Measurements from ENCODE around the gene BICRA. TPM values are rescaled to one million over a fixed set of nuclear protein-coding genes. Genes with fewer than 3 reads are reported as not detected.
"Not testable (repeated sequence)": the region's sequence is repeated elsewhere in the genome, so short reads cannot be mapped to it uniquely, and the experiment has no call there.

BICRA gene
- total RNA-seq, 4 donors from 2014 or later = 10.7 to 33.6 (median 22.9) TPM

DNA sequence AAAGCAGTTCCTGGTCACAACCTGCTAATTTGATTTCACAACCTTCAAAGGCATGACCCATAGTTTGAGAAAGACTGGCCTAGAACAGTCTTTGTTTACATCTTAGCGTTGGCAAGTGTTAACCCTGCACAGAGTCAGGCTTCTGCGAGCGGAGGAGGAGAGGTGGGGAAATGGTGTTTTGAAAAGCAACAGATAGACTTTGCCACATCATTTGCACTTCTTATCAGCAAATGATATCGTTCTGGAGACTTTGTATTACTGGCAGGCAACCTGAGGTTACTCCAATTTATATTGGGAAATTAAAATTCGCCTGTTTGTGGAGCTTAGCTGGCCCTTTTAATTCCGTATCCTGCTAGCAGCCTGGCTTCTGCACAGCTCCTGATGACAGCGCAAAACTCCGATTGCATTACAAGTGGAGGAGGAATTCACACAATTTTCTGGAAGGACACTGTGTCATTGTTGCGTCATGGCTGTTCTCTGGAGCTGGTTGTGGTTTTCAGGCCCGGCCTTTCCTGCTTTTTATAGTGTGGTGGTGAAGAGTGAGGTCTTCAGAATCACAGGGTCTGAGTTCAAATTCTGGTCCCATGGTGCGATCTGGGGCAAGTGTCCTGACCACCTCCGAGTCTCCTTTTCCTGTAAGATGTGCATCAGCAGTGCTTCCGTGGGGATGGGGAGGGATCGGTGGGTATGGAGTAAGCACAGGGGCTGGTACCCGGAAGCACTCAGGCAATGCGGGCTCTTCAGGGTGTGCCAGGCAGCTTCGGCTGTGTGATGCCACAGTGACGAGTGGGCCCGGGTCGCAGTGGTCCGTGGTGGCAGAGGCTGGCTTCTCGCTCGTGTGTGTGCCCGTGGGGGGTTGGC, 55.2 kb downstream of the BICRA start:
- peak; percentile 87 to 91 for DNase-seq (ENCODE audit: low spot score in 2 of 2)
- H3K4me3 ChIP-seq = peak overlapping the region; percentile 2
- no peaks in the 10 kb centered on the region for H3K36me3 ChIP-seq
- WGBS = 51% methylated on average over 21 of the region's 24 CpGs
- peaks cover 63% of the 10 kb centered on the region for H3K4me1 ChIP-seq
- TF ChIP-seq EP300 (IDR thresholded peaks at IDR 0.05) = peak; percentile 76
- TF ChIP-seq POLR2A (IDR thresholded peaks at IDR 0.05) = no peak
- peak; percentile 42 to 85 (median 69) for TF ChIP-seq POLR2AphosphoS5 (IDR thresholded peaks at IDR 0.05)
- TF ChIP-seq, protein P1, sequence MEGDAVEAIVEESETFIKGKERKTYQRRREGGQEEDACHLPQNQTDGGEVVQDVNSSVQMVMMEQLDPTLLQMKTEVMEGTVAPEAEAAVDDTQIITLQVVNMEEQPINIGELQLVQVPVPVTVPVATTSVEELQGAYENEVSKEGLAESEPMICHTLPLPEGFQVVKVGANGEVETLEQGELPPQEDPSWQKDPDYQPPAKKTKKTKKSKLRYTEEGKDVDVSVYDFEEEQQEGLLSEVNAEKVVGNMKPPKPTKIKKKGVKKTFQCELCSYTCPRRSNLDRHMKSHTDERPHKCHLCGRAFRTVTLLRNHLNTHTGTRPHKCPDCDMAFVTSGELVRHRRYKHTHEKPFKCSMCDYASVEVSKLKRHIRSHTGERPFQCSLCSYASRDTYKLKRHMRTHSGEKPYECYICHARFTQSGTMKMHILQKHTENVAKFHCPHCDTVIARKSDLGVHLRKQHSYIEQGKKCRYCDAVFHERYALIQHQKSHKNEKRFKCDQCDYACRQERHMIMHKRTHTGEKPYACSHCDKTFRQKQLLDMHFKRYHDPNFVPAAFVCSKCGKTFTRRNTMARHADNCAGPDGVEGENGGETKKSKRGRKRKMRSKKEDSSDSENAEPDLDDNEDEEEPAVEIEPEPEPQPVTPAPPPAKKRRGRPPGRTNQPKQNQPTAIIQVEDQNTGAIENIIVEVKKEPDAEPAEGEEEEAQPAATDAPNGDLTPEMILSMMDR (IDR thresholded peaks at IDR 0.05) = no peak
- H3K27me3 ChIP-seq = no peaks in the 10 kb centered on the region
- peak overlapping the region; percentile 92 for H3K27ac ChIP-seq
- no peaks in the 10 kb centered on the region for H3K9me3 ChIP-seq

DNA sequence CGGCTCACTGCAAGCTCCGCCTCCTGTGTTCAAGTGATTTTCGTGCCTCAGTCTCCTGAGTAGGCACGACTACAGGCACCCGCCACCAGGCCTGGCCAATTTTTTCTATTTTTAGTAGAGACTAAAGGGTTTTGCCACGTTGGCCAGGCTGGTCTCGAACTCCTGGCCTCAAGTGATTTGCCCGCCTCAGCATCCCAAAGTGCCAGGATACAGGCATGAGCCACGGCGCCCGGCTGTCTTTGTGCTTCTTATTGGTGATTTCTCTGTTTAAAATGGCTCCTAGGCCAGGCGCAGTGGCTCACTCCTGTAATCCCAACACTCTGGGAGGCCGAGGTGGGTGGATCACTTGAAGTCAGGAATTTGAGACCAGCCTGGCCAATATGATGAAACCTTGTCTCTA, 59.6 kb downstream of the BICRA start:
- 88% methylated on average over 13 of the region's 13 CpGs for WGBS
- H3K27ac ChIP-seq = not testable (repeated sequence)

DNA sequence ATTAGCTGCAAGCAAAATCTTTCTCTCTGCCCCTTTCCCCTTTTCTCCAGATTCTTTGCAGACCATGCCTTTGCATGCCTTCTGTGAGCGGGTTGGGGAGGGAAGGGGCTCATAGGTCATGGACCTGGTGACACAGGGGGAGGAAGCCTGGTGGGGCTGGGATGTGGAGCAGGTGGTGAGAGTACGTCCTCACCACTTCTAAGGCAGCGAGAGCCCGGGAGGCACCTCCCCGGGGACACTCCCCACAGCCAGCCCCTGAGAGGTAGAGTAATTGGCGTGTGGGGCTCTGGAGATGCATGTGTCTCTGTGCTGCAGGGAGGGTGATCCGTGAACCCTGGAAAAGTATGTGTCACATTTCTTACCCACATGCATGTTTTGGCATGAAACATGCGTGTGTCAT, 61.8 kb downstream of the BICRA start:
- DNase-seq (ENCODE audit: low spot score in 2 of 2) = no peak
- H3K9me3 ChIP-seq = no peaks in the 10 kb centered on the region
- H3K36me3 ChIP-seq = peaks cover 27% of the 10 kb centered on the region
- H3K27me3 ChIP-seq = no peaks in the 10 kb centered on the region
- H3K4me1 ChIP-seq = peaks cover 24% of the 10 kb centered on the region
- 92% methylated on average over 4 of the region's 8 CpGs for whole genome bisulfite sequencing
- H3K27ac ChIP-seq = no peak overlapping the region
- H3K4me3 ChIP-seq = no peak overlapping the region
- TF ChIP-seq, protein P1 (IDR thresholded peaks at IDR 0.05) = no peak
- TF ChIP-seq POLR2AphosphoS5 (IDR thresholded peaks at IDR 0.05) = no peak

More for the DNA sequence above, 59.6 kb downstream of the BICRA start:
- not testable (repeated sequence) for DNase-seq (ENCODE audit: low spot score in 2 of 2); H3K36me3 ChIP-seq; H3K9me3 ChIP-seq; H3K4me3 ChIP-seq; H3K27me3 ChIP-seq
- H3K4me1 ChIP-seq = peaks cover 45% of the 10 kb centered on the region

DNA sequence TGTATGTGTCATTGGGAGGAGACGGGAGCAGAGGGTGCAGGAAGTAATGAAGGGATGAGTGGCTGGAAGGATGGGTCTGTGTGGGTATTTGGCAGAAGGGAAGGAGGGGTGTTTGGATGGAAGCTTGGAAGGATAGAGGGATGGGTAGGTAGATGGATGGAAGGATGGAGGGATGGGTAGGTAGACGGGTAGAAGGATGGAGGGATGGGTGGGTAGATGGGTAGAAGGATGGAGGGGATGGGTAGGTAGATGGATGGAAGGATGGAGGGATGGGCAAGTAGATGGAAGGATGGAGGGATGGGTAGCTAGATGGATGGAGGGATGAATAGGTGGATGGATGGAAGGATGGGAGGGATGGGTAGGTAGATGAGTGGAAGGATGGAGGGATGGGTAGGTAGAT, 62.6 kb downstream of the BICRA start:
- no peak for DNase-seq (ENCODE audit: low spot score in 2 of 2)
- 93% methylated on average over 2 of the region's 2 CpGs for WGBS

DNA sequence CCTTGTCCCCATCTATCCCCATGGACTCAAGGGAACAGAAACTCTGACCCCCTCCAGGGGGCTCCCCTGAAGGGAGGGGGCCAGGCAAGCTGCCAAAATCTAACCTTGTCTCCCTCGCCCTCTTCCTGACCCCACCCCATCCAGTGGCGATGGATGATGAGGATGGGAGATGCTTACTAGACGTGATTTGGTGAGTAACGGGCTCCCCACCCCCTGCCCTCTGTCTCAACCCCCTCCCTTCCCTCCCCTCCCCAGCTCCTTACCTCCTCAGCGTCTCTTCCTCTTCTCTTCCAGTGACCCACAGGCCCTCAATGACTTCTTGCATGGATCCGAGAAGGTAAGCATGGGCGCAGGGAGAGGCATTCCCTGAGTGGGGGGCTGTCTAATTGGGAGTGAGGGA, 64.5 kb downstream of the BICRA start:
- no peak for DNase-seq (ENCODE audit: low spot score in 2 of 2)
- 92% methylated on average over 7 of the region's 7 CpGs for WGBS

More for the DNA sequence above, 62.6 kb downstream of the BICRA start:
- no peak overlapping the region for H3K27ac ChIP-seq
- no peaks in the 10 kb centered on the region for H3K9me3 ChIP-seq
- H3K4me1 ChIP-seq = peaks cover 16% of the 10 kb centered on the region
- H3K4me3 ChIP-seq = no peak overlapping the region
- no peak for TF ChIP-seq POLR2A (IDR thresholded peaks at IDR 0.05)
- TF ChIP-seq EP300 (IDR thresholded peaks at IDR 0.05) = no peak
- TF ChIP-seq POLR2AphosphoS5 (IDR thresholded peaks at IDR 0.05) = no peak
- TF ChIP-seq, protein P1 (IDR thresholded peaks at IDR 0.05) = no peak
- H3K27me3 ChIP-seq = no peaks in the 10 kb centered on the region
- peaks cover 35% of the 10 kb centered on the region for H3K36me3 ChIP-seq

More for the DNA sequence above, 64.5 kb downstream of the BICRA start:
- no peak overlapping the region for H3K27ac ChIP-seq
- no peaks in the 10 kb centered on the region for H3K4me1 ChIP-seq
- TF ChIP-seq POLR2AphosphoS5 (IDR thresholded peaks at IDR 0.05) (no peak), POLR2A (IDR thresholded peaks at IDR 0.05) (no peak), EP300 (IDR thresholded peaks at IDR 0.05) (no peak)
- TF ChIP-seq, protein P1 (IDR thresholded peaks at IDR 0.05) = no peak
- H3K9me3 ChIP-seq = no peaks in the 10 kb centered on the region
- H3K27me3 ChIP-seq = no peaks in the 10 kb centered on the region
- H3K4me3 ChIP-seq = no peak overlapping the region
- H3K36me3 ChIP-seq = peaks cover 52% of the 10 kb centered on the region
